GM12874 (cell line): Measurements from ENCODE around the gene IL1RL1.

Source experiments
- CTCF ChIP-seq: IDR thresholded peaks from 2 replicates; pipeline ENCODE4 v1.5.1; 2011; ENCODE audit warnings: low read depth, mild to moderate bottlenecking, control low read depth, low read length, moderate library complexity; ENCODE audit not compliant: insufficient read depth

IL1RL1 gene

DNA sequence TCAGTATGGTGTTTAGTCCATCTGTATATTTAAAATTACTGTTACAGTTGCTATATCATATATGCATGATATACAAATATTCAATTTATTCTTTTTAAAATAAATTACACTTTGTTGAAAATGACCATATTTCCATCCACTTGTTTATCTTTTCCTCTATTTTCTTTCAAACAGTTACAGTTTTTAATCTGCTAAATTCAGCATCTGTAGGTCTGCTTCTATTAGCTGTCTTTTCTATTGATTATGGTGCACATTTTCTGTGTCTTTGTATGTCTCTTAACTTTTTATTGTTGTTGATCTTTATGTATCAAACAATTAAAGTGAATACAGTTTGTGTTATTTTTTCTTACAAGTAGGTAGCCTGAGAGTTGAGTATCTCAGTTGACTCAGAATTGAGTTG, 72.4 kb downstream of the IL1RL1 start:
- TF ChIP-seq CTCF = no peak

DNA sequence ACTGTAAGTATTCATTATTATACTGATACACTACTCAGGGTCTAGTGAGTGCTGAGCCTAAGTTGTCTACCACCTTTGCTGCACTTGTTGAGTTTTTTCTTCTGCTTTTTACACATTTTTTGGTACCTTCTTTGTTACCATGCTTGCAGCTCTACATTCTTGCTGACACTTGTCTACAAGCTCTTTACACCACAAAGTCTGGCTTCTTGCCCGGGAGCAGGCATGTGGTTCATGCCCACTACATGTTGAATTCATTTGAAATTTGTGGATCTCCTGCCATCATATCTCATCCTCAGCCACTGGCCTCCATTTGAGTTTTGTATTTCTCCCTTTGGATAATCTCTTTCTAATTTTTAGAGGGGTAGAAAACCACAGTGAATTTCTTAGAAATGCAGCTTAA, 74.2 kb downstream of the IL1RL1 start:
- no peak for TF ChIP-seq CTCF

GRCh38 chr2:102386004-102386403, 74.6 kb downstream of the IL1RL1 start:
- no peak for TF ChIP-seq CTCF

DNA sequence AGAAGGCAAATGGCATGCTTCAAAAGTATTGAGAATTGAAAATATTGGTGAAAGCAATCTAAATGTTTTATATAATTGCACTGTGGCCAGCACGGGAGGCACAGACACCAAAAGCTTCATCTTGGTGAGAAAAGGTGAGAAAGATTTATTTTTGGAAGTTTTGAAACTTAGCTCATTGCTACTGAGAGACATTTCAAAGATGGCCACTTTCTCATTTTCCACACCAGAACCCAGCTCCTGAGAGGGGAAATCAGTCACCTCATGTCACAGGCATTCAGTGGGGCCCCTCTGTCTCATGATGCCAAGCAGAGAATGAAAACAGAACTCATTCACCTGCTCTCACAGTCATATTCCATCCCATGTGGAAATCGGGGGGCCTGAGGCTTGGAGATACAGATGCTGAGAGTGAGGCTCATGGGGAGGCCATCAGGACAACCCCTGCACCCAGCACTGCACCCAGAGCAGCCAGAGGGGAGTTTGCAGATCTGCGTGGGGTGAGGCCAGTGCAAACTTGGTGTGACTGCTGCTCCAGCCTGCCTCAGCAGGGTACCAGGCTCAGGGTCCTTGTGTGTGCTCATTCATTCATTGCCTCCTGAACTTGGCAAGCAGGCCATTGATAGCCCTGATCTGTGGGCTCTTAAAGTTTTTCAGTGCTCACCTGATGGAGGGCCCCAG, 75.6 kb downstream of the IL1RL1 start:
- no peak for TF ChIP-seq CTCF

GRCh38 chr2:102387763-102388546, 76.6 kb downstream of the IL1RL1 start:
- TF ChIP-seq CTCF = no peak

- TF ChIP-seq CTCF = no peak
Measured at GRCh38 chr2:102391565-102391964, 80.2 kb downstream of the IL1RL1 start.

DNA sequence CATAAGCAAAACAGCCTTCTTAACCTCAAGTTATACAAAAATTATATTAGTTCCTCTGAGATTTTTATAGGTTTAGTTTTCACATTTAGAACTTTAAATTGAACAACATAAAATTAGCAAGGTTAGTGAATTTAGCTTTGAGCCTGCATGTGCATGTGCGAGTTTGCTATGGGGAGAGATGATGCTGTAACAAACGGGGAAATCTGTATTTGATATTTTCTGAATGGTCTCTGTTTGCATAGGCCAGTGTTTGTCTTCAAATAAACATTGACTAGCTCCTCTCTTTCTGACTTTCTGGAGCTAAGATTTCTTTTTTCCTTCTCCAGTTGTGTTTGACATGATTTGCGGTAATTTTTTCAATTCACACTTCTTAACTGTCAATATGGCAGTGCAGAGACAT, 80.7 kb downstream of the IL1RL1 start:
- no peak for TF ChIP-seq CTCF
